Activated gamma-delta T cell treated with anti-CD3 and anti-CD28 coated beads, Interleukin-2, amount 50 U/mL, for 16 hours (primary cell): ENCODE measurements around the gene PDE6C.
"Not testable (repeated sequence)": the region's sequence is repeated elsewhere in the genome, so short reads cannot be mapped to it uniquely, and the experiment has no call there.

Source experiments
- DNase-seq: peaks from one replicate; pipeline ENCODE4 v3.0.0-alpha.2; 2020; ENCODE audit warnings: low read depth

The PDE6C gene

DNA sequence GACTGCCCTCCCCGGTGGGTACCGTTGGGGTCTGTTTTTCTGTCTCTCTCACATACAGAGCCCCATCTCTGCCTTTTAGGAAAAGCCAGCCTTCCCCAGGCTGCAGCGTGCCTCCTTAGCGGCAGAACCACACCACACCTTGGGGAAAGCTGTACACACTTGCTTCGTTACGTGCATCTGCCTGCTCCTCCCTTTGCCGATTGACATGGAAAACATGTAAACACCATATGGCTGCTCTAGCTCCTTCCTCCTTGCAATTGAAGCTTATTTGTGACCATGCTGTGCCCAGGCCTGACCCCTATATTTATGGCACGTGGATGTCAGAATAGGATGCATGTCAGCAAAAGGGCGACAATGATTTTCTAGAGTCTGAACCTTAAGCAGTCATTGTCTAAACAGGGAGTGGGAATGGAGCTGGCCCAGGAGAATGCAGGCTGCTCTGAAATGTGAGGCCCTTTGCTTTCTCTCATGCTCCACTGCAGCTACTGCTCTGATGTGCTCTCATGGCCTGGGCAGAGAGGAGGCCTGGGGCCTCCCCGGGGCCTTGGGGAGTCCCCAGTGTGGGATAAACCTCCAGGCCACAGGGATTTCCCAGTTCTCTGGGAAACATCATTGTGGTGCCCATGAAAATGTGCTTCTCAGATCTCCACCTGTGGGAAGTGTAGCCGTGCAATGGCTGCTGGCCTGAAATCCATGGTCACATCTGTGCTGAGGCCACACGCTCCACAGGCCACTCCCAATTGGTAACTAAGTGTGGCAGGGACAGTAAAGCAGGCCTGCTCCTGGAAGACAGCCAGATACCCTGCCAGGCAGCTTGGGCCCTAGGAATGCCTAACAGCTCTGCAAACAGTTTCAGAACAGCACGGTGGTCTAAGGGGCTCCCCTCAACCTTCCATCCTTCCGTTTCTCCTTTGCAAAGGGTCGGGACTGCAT, 18.6 kb downstream of the PDE6C start:
- no peak for DNase-seq

DNA sequence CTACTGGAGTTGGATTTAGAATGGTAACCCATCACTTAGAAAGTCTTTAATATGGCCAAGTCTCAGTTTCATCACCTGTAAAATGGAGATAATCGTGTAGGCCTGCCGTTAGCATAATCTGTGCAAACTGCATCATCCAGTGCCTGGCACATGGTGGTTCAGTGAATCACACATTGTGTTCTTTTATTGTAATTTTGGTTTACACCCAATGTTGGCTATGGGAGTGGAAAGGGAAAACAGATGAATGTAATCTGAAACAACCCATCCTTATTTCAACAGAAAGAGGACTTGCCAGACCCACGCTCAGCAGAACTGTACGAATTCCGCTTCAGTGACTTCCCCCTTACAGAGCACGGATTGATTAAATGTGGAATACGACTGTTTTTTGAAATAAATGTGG, 27.5 kb downstream of the PDE6C start:
- DNase-seq, result no peak

DNA sequence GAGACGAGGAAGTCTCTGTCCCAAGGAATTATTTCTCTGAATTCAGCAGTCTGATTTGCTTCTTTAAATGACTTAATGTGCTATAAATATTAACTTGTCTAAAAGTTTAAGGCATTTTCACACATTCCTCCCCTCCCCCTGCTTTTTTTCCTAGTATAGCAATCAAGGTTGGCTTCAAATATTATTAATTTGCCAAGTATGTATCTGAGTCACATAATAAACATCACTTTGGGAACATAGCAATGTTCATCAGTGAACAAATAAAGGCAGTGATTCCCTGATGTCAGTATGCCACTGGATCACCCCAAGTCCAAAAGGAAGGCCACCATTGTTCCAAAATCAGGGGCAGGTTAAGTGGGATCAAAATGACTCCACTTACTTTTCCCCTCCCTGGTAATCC, 40.5 kb downstream of the PDE6C start:
- no peak for DNase-seq

DNA sequence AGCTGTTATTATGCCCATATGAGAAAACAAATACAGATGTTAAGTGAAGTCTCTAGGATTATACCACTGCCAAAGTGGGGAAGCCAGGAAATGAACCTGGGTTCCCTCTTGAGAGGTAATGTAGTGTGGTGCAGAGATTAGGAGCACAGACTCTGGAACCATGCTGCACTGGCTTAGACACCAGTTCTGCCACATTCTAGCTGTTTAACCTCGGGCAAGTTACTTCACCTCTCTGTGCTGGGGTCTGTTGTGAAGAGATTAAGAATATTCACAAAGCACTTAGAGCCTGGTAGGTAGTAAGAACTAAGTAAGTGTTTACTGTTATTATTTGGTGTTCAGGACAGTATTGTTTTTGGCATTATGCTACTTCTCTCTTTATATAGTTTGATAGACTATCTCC, 41.9 kb downstream of the PDE6C start:
- no peak for DNase-seq

DNA sequence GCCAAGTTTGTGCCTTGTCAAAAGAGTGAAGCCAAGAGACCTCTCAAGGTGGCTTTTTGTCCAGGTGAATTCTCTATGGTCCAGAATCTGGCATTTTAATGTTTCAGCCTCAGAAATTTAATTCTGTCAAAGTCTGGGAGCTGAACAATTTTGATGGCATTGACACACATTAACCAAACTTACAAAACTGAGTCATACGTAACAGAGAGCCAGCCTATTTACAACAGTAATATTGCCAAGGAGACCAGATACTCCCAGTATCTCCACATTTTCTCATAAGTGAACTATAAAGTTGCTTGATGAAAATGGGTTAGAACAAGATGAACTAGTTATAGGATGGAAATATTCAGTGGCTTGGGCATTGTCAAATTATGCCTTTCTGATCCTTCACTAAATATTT, 43.8 kb downstream of the PDE6C start:
- no peak for DNase-seq

DNA sequence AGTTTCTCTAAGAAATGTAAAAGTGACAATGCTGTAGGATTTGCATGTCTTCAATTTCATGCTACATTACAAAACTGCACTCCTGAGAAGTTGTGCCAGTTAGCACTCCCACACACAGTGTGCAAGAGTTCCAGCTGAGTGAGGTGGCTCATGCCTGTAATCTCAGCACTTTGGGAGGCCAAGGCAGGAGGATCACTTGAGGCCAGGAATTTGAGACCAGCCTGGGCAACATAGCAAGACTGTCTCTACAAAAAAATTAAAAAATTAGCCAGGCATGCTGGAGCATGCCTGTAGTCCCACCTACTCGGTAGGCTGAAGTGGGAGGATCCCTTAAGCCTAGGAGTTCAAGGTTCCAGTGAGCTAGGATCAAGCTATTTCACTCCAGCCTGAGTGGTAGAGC, 45.4 kb downstream of the PDE6C start:
- no peak for DNase-seq

DNA sequence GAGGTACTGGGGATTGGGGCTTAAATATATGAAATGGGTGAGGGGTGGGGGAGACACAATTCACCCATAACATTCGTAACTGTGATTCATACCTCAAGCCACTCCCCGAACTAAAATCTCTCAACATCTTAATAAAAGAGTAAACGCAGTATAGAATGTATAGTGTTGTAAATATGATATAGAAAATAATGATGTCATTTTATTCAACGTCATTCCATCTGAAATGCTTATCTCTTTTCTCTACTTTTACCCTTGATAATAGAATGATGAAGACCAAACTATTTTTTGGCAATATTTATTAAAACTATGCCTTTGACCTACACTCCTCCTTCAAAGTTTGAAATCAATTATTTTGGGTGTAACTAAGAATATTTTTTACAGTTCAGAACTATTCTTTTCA, 53.7 kb downstream of the PDE6C start:
- DNase-seq, result no peak

DNA sequence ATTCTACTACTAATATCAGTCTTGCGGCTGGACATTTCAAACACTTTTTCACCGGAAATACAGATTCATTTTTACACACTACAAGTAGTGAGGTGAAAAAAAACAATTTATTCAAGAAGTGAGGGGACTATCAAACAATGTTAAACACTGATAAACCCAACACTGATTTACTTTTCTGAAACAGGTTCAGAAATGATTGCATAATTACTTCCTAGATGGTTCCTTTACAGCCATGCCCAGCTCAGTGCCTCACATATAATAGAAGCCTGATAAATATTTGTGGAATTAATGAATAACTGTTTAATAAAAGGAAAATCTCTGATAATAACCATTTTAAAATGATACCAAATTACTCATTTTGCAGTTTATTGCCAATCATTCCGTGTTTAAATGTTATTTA, 55.5 kb downstream of the PDE6C start:
- DNase-seq, result no peak

DNA sequence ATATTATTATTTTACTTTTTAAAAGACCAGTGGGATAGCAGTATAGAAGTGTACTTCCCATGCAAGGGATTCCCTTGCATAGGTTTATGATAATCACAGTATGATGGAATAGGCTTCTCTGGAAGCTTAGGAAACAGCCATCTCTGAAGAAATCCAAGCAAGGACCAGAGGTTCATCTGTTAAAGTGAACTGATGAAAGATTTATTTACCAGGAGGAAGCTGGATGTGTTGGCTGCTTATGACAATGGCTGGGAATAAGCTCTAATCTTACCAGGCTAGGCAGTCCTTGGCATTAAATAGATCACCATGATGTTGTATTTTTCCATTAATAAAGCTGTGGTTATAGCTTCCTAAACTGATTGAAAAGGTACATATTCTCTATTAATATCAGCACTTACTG, 58.0 kb downstream of the PDE6C start:
- no peak for DNase-seq

DNA sequence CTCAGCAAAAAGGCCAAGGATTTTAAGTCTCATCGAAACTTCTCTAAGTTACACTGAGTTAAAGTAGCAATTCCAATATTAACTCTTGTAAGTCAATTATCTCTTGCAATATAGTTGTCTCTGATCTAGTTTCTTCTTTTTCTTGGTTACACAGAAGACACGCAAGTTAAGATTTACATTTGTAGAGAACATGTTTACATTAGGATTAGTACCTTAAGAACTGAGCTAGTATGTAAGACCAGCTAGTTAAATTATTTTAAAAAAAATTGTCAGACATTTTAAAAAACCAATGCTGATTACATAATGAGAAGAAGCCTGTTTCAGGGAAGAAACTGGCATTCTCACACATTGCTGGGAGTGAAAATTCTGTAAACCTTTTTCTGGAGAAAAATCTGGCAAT, 58.7 kb downstream of the PDE6C start:
- no peak for DNase-seq

DNA sequence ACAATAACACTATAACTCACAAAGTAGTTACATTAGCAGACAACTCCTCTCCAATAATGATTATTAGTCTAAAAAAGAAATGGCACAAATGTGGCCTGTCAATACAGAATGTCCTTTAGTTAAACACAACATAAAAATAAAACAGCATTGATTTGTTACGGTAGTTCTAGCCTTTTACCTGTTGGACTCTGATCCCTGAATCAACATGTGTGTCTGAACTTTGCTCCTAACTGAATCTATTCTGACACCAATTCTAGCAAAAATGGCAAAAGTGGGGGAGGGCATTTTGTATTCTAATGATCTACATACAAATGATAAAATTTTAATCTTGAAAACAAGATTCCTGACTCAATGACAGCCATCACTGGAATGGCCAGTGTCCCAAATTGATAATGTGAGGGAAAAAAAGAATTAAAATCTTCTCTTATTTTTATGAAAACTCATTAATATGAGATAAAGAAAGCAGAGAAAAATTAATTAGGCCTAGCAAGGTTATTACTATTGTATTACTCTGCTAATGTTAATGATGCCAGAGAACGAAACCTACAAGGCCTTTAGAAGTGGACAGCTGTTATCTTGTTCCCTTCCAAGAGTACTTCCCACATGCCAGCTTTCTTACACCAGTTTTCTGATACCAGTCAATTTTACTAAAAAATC, 59.8 kb downstream of the PDE6C start:
- no peak for DNase-seq

DNA sequence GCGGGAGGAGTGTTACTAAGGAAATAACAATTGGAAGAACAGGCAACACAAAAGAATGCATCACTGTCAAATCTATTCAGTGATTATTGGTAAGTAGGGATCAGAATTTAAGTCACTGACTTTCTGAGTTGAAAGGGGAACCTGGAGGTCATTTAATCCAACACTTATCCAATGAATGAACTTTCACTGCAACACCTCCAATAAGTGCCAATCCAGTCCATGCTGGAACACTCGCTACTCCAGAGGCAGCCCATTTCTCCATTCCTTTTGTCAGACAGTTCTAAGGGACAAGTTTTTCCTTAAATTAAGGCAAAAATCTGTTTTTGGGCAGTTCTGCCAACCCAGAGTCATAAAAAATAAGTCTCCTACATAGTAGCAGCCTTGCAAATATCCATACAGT, 60.6 kb downstream of the PDE6C start:
- DNase-seq, result no peak

DNA sequence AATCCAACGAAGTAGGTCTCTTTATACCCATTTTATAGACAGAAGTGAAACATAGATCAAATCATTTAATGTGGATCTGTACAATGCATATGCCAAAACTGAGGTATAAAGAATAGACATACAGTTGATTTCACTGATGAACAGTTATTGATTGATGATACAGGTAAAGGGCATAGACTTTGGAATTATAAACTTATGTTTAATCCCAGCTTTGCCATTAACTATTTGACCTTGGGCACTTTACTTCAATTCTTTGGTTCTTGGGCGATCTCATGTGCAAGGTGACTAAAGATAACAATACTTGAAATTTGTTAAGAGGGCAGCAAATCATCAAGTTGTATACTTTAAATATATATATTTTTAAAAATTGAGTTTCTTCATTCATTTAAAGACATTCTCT, 61.5 kb downstream of the PDE6C start:
- no peak for DNase-seq

DNA sequence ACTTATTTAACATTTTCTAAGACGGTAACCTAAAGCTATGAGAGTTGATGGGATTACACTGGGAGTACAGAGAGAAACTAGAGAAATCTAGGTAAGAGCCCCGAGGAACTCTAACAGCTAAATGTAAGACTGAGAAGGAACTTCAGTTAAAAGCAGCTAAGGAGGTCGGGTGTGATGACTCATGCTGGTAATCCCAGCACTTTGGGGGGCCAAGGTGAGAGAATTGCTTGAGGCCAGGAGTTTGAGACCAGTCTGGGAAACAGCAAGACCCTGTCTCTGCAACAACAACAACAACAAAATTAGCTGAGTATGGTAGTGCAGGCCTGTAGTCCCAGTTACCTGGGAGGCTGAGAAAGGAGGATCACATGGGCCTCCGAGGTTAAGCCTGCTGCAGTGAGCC, 66.0 kb downstream of the PDE6C start:
- DNase-seq, result no peak

DNA sequence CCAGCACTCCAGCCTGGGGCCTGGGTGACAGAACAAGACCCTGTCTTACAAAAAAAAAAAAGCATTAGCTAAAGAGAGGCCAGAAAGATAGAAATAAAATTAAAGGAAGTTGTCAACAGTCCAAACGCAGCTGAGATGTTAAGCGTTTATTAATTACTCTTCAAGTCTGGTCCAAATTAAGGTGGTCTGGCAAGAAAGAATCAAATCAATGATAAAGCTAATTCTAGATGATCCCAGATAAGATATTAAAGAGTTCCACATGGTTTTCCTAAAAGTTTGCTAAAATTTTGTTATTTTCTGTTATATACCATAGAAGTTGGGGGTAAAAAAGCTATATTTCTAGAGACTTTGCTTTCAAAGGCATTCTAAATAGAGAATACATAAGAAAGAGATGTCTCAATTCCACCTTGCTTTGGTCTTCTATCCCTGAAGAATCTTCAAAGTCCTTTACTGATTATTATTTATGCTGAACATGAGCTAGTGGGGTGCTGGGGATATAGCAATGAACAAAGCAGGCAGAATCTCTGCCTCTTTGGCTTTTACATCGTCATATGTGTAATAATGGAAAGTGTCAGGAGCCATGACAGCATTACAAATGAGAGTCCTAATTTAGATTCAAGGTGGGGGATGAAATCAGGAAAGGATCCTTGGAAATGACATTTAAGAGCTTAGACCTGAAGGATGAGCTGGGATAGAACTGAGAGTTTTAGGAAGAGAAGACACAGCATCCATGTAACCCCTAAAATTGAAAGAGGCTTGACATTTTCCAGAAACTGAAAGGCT, 66.7 kb downstream of the PDE6C start:
- no peak for DNase-seq

DNA sequence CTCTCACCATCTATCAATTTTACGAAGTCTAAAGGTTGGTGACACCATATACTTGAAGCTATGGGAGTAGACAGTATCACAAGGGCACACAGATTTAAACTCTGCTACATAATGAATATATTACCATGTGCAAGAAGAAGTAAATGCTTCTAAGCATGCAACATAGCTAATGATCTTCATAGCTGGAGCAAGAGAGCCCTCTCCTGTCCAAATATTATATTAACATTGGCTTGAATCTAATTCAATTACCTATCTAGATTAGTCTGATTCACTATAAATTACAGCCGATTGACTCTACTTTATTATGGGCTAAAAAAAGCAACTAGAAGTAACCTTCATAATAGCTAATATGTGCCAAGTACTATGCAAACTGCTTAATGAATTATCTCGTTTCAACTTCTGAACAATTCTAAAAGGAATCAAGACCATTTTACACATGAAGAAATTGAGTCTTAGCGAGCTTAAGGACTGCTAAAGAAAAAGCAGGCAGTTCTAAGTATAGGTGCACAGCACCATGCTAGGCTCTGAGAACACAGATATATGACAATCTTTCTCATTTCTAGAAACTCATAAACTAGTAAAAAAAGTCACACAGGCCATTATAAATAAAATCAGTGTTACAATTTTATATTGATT, 68.2 kb downstream of the PDE6C start:
- DNase-seq, result no peak

DNA sequence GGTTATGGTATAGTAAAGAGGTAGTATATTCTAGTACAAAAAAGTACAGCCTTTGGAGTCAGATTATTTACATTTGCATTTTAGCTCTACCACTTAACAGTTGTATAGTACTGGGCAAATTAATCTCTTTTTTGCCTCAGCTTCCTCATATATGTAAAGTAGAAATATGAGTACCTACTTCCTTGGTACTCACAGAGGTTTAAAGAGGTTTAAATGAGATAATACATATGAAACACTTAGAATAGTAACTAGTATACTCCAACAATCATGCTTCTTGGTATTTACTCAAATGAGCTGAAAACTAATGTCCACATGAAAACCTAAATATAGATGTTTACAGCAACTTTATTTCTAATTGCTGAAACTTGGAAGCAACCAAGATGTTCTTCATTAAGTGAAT, 75.4 kb downstream of the PDE6C start:
- no peak for DNase-seq

DNA sequence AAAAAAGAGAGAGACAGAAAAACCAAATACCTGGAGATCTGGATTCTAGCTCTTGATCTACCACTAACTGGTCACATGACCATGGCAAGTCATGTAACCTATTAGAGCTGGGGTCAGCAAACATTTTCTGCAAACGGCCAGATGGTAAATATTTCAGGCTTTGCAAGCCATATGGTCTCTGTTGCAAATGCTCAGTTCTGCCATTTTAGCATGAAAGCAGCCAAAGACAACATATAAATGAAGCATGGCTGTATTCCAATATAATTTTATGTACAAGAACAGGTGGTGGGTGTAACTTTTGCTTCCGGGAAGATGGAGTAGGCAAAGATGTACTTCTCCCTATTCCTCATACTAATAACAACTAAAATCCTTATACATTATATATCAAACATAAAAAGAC, 83.4 kb downstream of the PDE6C start:
- no peak for DNase-seq

DNA sequence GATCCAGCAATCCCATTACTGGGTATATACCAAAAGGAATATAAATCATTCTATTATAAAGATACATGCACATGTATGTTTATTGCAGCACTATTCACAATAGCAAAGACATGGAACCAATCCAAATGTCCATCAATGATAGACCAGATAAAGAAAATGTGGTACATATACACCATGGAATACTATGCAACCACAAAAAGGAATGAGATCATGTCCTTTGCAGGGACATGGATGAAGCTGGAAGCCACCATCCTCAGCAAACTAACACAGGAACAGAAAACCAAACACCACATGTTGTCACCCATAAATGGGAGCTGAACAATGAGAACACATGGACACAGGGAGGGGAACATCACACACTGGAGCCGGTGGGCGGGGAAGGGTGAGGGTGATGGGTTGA, 84.2 kb downstream of the PDE6C start:
- not testable (repeated sequence) for DNase-seq

DNA sequence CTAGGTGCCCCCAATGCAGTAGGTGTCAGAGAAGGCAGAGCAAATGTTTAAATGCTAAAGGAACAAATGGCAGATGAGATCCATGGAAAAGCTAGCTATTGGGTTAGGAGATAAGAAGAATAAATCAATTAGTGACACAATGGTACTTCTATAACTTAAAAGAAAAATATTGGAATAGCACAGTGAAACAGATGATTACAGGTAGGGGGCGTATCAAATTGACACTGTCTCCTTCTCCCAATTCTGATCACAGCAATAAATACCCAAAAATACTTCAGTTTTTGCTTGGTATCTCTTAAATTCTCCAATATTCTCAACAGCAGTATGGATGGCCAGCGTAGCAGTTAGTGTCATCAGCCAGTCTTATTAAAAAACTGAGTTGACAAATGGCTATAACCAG, 84.9 kb downstream of the PDE6C start:
- DNase-seq, result no peak

DNA sequence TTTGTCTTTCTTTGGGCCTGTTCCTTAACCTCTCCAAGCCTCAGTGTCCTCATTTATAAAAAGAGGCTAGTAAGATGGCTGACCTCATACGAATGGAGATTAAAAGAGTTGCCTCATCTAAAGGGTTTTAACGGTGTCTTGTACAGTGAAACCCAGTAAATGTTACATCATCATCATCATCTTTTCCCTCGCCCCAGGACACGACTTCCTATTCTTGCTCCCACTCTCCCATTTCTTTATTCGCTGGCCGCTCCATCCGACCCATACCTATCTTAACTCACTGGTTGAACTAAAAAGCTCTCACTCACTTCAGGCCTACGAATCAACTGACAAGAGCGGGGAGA, 89.5 kb downstream of the PDE6C start:
- no peak for DNase-seq

DNA sequence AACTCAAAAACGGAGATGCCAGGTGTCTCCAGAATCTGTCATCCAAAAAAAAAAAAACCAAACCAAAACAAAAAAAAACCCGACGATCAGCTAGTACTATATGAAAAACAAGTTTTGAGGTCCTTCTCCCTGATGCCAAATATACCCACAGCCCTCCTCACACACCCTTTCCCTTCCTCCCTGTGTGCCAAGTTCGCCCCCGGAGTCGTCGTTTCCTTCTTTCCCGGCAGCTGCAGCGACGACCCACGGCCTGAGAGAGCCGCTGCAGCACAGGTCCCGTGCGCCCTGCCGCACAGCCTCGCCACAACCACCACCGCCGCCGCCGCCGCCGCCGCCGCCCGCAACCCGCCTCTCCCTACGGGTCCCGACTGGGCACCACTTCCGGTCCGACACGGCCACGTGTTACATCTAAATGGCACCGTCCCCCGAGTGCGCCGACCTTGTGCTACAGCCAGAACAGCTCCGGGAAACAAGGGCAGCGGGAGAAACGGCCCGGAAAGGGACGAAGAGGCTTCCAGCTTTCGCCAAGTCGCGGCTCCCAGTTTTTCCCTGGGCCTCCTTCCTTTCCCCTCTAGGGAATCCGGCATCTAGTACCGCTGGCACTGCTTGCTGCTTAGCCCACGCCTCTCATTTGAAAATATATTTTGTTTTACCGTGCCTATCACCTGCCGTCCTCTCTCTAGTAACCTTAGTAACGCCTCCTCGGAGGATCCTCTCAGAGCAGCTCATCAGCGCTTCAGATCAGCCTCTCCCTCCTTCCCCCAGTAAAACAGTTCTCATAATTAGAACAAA, 90.1 kb downstream of the PDE6C start, which contains the start of gene FRA10AC1:
TSS of gene FRA10AC1 (minus strand) at position 383 of the 792 bp plus-strand sequence. CDS start 2,486 bp downstream, outside the sequence.
- DNase-seq, result peak; percentile 88
